DOHH2 (cell line): Measurements from ENCODE around the gene RAP2B.
"Not testable (repeated sequence)": the region's sequence is repeated elsewhere in the genome, so short reads cannot be mapped to it uniquely, and the experiment has no call there.

Experiments
- H3F3A ChIP-seq: fragments of 200-600 bp; sonication (generic), shearing (Covaris generic); 2 replicates; pipeline ENCODE4 v1.6.0; 2016; ENCODE audit warnings: antibody characterized with exemption, mild to moderate bottlenecking; ENCODE audit not compliant: control insufficient read depth, insufficient read depth
- H3K27ac ChIP-seq: fragments of 200-600 bp; sonication (generic); 2 replicates; pipeline ENCODE4 v1.5.1; 2014; ENCODE audit warnings: low read depth, mild to moderate bottlenecking, low read length, moderate library complexity
- H3K27me3 ChIP-seq: fragments of 200-600 bp; sonication (generic); 2 replicates; pipeline ENCODE4 v1.6.1; 2014; ENCODE audit warnings: mild to moderate bottlenecking, low read length, mixed read lengths; ENCODE audit not compliant: control insufficient read depth
- H3K36me3 ChIP-seq: fragments of 200-600 bp; sonication (generic); 2 replicates; pipeline ENCODE4 v1.6.1; 2014; ENCODE audit warnings: mild to moderate bottlenecking, low read length, moderate library complexity, mixed read lengths; ENCODE audit not compliant: control insufficient read depth
- H3K4me1 ChIP-seq: fragments of 200-600 bp; sonication (generic); 2 replicates; pipeline ENCODE4 v1.6.1; 2014; ENCODE audit warnings: mild to moderate bottlenecking, low read length, mixed read lengths; ENCODE audit not compliant: control insufficient read depth
- H3K4me2 ChIP-seq: fragments of 200-600 bp; sonication (generic); 2 replicates; pipeline ENCODE4 v1.6.0; 2014; ENCODE audit warnings: mild to moderate bottlenecking, low read length, moderate library complexity
- H3K4me3 ChIP-seq: fragments of 200-600 bp; sonication (generic); 2 replicates; pipeline ENCODE4 v1.5.1; 2014; ENCODE audit warnings: mild to moderate bottlenecking, low read length, mixed read lengths
- H3K79me2 ChIP-seq: fragments of 200-600 bp; sonication (generic); 2 replicates; pipeline ENCODE4 v1.6.1; 2014; ENCODE audit warnings: mild to moderate bottlenecking, low read length, mixed read lengths; ENCODE audit not compliant: control insufficient read depth
- H3K9me2 ChIP-seq: fragments of 200-600 bp; sonication (generic); replicated peaks from 2 replicates; pipeline ENCODE4 v1.6.1; 2014; ENCODE audit warnings: mild to moderate bottlenecking, low read length, mixed read lengths; ENCODE audit not compliant: control insufficient read depth
- H3K9me3 ChIP-seq: fragments of 200-600 bp; sonication (generic); 2 replicates; pipeline ENCODE4 v1.6.1; 2014; ENCODE audit warnings: antibody characterized with exemption, low read length, mixed read lengths; ENCODE audit not compliant: control insufficient read depth, insufficient read depth
- H4K20me1 ChIP-seq: fragments of 200-600 bp; sonication (generic); 2 replicates; pipeline ENCODE4 v1.6.0; 2014; ENCODE audit warnings: low read depth, mild to moderate bottlenecking, antibody characterized with exemption, low read length, moderate library complexity; ENCODE audit not compliant: control insufficient read depth, insufficient read depth
- CTCF ChIP-seq: fragments of 200-600 bp; sonication (generic); IDR thresholded peaks from one replicate; pipeline ENCODE4 v1.5.1; 2014; ENCODE audit warnings: antibody characterized with exemption, mild to moderate bottlenecking, low read depth, low read length; ENCODE audit not compliant: poor library complexity, severe bottlenecking
- EZH2phosphoT487 ChIP-seq: fragments of 200-600 bp; sonication (generic); IDR thresholded peaks from 2 replicates; pipeline ENCODE4 v1.6.1; 2017; ENCODE audit warnings: borderline replicate concordance, mild to moderate bottlenecking, antibody characterized with exemption, low read length, moderate library complexity, mixed read lengths

RAP2B gene

GRCh38 chr3:153190923-153191322 lies 28.9 kb downstream of the RAP2B start:
- H3K4me3 ChIP-seq, result no peak overlapping the region
- TF ChIP-seq CTCF (no peak), EZH2phosphoT487 (no peak)
- no peaks in the 10 kb centered on the region for H3F3A ChIP-seq
- no peak overlapping the region for H3K27ac ChIP-seq
- H3K4me1 ChIP-seq, result no peaks in the 10 kb centered on the region
- H3K36me3 ChIP-seq, result no peaks in the 10 kb centered on the region
- H4K20me1 ChIP-seq, result no peaks in the 10 kb centered on the region
- no peaks in the 10 kb centered on the region for H3K27me3 ChIP-seq
- H3K9me2 ChIP-seq, result no peaks in the 10 kb centered on the region
- H3K9me3 ChIP-seq, result no peaks in the 10 kb centered on the region
- H3K79me2 ChIP-seq, result no peaks in the 10 kb centered on the region
- H3K4me2 ChIP-seq, result no peak overlapping the region

DNA sequence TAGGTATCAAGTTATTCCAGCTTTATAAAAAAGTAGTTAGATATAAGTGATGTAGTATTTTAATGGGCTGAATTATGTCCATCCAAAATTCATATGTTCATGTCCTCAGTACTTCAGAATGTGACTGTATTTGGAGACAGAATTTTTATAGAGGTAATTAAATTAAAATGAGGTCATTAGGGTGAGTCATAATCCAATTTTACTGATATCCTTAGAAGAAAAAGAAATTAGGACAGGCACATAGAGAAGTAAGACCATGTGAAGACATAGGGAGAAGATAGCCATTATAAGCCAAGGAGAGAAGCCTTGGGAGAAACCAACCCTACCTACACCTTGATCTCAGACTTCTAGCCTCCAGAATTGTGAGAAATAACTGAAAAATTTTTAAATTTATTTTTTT lies 30.3 kb downstream of the RAP2B start:
- H3K27me3 ChIP-seq, result no peaks in the 10 kb centered on the region
- no peak for TF ChIP-seq EZH2phosphoT487
- no peak for TF ChIP-seq CTCF
- H3K27ac ChIP-seq, result no peak overlapping the region
- no peaks in the 10 kb centered on the region for H3K9me2 ChIP-seq
- no peaks in the 10 kb centered on the region for H3F3A ChIP-seq
- H4K20me1 ChIP-seq, result no peaks in the 10 kb centered on the region
- no peaks in the 10 kb centered on the region for H3K9me3 ChIP-seq
- no peaks in the 10 kb centered on the region for H3K36me3 ChIP-seq
- no peak overlapping the region for H3K4me3 ChIP-seq
- H3K4me1 ChIP-seq, result no peaks in the 10 kb centered on the region
- H3K79me2 ChIP-seq, result no peaks in the 10 kb centered on the region
- no peak overlapping the region for H3K4me2 ChIP-seq

DNA sequence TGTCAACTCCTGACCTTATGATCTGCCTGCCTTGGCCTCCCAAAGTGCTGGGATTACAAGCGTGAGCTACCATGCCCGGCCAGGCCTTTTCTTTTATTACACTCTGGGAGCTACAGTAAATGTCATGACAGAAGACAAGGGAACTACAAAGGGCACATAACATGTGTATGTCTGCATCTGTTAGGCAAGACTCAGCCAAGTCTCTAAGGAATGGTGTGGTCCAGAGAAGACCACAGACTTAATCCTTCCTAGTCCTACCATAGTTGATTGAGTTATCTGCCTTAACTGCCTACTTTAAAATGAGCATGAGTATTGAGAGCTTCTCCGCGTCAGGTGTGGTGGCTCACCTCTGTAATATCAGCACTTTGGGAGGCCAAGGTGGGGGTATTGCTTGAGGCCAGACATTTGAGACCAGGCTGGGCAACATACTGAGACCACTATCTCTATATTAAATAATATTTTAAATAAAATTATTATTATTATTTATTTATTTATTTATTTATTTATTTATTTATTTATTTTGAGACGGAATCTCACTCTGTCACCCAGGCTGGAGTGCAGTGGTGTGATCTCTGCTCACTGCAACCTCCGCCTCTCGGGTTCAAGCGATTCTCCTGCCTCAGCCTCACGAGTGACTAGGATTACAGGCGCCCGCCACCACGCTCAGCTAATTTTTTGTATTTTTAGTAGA lies 31.9 kb downstream of the RAP2B start:
- H3K27me3 ChIP-seq, H3K9me3 ChIP-seq, H3K79me2 ChIP-seq, H3K9me2 ChIP-seq, H4K20me1 ChIP-seq, H3K36me3 ChIP-seq, H3K4me2 ChIP-seq, H3K4me1 ChIP-seq, H3F3A ChIP-seq, H3K27ac ChIP-seq, H3K4me3 ChIP-seq: not testable (repeated sequence)

- H4K20me1 ChIP-seq, result no peaks in the 10 kb centered on the region
- no peaks in the 10 kb centered on the region for H3F3A ChIP-seq
Observed at GRCh38 chr3:153195349-153195879, 33.4 kb downstream of the RAP2B start.

More at GRCh38 chr3:153195349-153195879, 33.4 kb downstream of the RAP2B start:
- Histone ChIP-seq H3K27me3 (no peaks in the 10 kb centered on the region), H3K79me2 (no peaks in the 10 kb centered on the region), H3K4me1 (no peaks in the 10 kb centered on the region), H3K9me3 (no peaks in the 10 kb centered on the region), H3K36me3 (no peaks in the 10 kb centered on the region), H3K4me3 (no peak overlapping the region), H3K9me2 (no peaks in the 10 kb centered on the region), H3K27ac (no peak overlapping the region), H3K4me2 (no peak overlapping the region)
- TF ChIP-seq CTCF, result no peak
- no peak for TF ChIP-seq EZH2phosphoT487
